Activated effector memory CD4-positive, alpha-beta T cell treated with Interleukin-2 at 50 U/mL for 16 hours (primary cell): Measurements from ENCODE around the gene CACTIN.
A peak's percentile ranks its signal among the peaks of the same experiment; 100 is the strongest.
"Not testable (repeated sequence)": the region's sequence is repeated elsewhere in the genome, so short reads cannot be mapped to it uniquely, and the experiment has no call there.

Experiments
- DNase-seq: peaks from one replicate; pipeline ENCODE4 v3.0.0-alpha.2; 2020

CACTIN gene

GRCh38 chr19:3585301-3586126, 41.1 kb downstream of the CACTIN start, which contains the start of gene GIPC3:
TSS of gene GIPC3 (plus strand) at chr19:3585478. CDS start at chr19:3585598, 120 bp downstream.
- DNase-seq, result no peak

- DNase-seq, result not testable (repeated sequence)
Measured at GRCh38 chr19:3584036-3584802, 42.4 kb downstream of the CACTIN start.

DNA sequence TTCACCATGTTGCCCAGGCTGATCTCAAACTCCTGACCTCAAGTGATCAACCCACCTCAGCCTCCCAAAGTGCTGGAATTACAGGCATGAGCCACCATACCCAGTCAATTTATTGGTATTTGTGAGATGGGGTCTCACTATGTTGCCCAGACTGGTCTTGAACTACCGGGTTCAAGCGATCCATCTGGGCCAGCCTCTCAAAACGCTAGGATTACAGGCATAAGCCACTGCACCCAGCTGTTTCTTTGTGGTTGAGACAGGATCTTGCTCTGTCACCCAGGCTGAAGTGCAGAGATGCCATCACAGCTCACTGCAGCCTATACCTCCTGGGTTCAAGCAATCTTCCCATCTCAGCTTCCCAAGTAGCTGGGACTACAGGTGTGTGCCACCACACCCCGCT, 44.8 kb downstream of the CACTIN start:
- DNase-seq, result not testable (repeated sequence)

DNA sequence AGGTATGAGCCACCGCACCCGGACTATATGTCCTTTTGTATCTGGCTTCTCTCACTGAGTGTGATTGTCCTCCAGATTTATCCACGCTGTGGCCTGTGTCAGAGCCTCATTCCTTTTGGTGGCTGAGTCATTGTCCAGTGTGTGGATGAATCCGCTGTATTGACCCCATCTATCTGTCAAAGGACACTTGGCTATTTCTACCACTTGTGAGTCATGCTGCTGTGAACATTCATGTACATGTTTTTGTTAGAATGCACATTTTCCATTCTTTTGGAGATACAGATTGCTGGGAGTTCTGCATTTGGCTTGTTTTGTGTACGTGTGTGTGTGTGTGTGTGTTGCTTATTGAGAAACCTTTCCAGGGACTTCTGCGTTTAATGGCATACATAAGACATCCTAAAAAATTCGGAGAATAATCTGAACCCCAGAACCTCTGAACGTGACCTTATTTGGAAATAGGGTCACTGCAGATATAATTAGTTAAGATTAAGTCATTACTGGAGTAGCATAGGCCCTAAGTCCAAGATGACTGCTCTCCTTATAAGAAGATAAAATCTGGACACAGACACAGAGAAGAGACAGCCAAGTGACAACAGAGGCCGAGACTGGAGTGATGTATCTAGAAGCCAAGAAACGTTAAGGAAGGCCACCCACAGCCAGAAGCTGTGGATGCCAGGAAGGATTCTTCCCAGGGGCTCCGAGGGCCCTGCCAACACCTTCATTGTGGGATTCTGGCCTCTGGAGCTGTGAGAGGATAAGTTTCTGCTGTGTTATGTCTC, 46.2 kb downstream of the CACTIN start:
- DNase-seq, result no peak

DNA sequence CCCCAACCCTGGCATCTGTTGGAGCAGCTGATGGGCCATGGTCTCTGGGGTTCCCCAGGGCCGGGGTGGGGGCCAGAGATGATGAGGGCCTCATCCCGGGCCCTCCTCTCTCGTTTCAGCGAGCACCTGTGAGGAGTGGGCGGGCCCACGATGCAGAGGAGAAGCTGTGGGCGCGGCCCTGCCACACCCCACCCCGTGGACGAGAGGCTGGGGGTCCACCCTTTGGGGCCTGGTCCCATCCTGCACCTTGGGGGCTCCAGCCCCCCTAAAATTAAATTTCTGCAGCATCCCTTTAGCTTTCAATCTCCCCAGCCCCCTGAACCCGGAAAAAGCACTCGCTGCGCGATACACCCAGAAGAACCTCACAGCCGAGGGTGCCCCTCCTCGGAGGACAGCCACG, 48.2 kb downstream of the CACTIN start:
- DNase-seq, result no peak

DNA sequence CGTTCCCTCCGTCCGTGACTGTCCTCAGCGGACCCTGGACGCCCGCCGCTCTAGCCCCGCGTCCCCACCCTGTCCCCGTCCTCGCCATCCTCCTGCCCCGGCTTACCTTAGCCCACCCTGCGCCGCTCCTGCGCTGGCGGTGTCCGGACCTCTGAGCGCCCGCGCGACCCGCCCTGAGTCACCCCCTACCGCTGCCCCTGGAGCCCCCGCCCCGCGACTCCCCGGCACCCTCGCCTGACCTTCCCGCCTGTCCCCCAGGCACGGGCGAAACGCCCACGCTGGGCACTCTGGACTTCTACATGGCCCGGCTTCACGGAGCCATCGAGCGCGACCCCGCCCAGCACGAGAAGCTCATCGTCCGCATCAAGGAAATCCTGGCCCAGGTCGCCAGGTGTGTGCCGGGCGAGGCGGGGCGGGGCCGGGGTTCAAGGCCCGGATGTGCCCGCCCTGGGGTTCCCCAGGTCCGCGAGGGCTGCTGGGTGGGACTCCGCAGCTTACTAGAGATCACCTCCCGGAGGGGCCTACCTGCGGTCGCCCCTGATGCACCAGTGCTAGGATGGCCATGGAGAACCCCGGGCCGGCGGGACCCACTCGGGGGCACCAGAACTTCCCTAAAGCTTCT, 48.8 kb downstream of the CACTIN start:
- DNase-seq, result no peak

DNA sequence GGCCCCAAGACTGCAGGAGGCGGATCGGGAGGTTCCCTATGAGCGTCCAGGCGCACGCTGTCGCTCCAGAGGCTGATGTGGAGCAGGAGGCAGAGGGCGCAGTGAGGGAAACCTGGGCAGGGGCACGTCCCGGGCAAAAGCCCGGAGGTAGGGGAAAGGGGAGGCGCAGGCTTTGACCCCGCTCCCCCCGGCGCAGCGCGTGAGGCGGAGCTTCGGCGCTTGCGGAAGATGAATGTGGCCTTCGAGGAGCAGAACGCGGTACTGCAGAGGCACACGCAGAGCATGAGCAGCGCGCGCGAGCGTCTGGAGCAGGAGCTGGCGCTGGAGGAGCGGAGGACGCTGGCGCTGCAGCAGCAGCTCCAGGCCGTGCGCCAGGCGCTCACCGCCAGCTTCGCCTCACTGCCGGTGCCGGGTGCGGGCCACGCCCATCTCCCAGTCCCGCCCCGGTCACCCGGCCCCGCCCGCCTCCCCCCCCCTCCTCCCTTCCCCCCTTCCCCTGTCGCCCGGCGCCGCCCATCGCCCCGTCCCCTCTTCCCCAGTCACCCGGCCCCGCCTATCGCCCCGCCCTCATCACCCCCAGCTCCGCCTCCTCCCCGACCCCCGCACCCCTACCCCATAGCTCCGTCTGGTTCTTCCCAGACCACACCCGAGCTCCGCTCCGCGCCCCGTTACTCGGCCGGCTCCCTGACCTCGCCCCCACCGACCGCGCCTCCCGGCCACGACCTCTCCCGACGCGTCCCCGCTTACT, 49.7 kb downstream of the CACTIN start:
- no peak for DNase-seq

DNA sequence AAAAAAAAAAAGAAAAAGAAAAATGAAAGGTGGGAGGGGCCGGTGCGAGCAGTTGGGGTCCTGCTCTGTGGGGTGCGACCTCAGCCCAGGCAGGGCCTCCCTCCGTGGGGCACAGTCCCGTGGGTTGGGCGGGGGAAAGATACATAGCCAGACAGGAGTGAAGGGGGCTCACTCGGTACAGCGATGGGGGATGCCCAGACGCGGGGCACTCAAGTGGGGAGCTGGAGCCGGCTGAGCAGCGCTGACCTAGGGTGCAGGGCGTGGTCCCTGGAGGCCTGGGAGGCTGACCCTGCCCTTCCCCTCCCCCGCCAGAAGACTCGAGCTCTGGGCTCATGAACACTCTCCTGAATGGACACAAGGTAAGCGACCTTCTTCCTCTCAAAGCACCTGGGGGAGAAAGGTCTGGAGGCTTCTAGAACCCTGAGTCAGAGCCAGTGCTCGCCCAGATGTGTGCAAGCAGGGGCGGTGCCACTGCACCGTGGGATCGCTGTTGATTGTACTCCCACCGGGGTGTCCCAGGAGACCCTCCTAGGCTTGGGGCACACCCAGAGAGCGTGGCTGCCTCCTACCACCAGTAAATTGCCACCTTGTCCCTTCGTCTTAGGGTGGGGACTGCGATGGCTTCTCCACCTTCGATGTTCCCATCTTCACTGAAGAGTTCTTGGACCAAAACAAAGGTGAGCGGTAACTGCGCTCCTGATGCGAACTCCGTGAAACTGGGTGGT, 50.5 kb downstream of the CACTIN start:
- no peak for DNase-seq

DNA sequence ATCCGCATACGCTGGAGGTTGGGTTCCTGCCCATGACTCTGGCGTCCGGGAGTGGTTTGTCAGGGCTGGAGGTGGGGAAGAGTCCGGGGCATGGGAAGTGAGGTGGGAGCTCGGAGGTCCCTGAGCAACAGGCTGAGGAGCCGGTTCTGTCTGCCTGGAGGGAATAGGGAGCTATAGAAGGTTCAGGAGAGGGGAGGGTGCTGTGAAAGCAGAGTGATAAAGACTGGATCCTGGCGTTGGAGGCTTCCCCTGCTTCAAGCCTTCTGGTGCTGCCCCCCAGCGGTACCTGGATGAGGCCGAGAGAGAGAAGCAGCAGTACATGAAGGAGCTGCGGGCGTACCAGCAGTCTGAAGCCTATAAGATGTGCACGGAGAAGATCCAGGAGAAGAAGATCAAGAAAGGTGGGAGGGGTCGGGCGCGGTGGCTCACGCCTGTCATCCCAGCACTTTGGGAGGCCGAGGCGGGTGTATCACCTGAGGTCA, 51.3 kb downstream of the CACTIN start:
- DNase-seq, result no peak

GRCh38 chr19:3573858-3574637, 52.5 kb downstream of the CACTIN start:
- peak; percentile 58 for DNase-seq

DNA sequence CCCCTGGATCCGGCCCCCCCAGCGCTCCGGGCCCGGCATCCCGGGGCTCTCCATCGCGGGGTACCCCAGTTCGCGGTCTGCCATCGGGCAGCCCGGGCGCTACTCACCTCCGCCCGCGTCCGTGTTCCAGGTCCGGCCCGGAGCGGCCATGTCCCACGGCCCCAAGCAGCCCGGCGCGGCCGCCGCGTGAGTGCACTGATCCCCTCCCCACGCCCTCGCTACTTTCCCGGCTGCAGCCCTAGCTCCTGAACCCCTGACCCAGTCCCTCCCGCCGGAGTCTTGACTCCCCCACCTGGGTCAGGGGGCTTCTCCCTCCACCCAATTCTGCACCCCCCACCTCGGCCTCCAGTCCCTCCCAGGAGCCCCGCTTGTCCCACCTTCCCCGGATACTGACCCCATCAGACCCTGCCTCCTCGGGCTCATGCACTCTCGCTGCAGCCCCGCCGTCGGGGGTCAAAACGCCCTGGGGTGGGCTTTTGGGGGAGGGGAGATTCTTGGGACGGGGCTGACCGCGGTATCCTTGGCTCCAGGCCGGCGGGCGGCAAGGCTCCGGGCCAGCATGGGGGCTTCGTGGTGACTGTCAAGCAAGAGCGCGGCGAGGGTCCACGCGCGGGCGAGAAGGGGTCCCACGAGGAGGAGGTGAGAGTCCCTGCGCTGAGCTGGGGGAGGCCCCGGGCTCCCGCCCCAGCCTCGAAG, 53.3 kb downstream of the CACTIN start:
- no peak for DNase-seq

- DNase-seq, result no peak
Measured at GRCh38 chr19:3572855-3573161, 53.8 kb downstream of the CACTIN start, which contains the start of gene HMG20B. TSS of gene HMG20B (plus strand) at chr19:3572944. CDS start at chr19:3573310, 366 bp downstream.

- peak; percentile 99 for DNase-seq
Measured at GRCh38 chr19:3572132-3572854, 54.3 kb downstream of the CACTIN start.

- no peak for DNase-seq
Measured at GRCh38 chr19:3570606-3571011, 56.0 kb downstream of the CACTIN start.

DNA sequence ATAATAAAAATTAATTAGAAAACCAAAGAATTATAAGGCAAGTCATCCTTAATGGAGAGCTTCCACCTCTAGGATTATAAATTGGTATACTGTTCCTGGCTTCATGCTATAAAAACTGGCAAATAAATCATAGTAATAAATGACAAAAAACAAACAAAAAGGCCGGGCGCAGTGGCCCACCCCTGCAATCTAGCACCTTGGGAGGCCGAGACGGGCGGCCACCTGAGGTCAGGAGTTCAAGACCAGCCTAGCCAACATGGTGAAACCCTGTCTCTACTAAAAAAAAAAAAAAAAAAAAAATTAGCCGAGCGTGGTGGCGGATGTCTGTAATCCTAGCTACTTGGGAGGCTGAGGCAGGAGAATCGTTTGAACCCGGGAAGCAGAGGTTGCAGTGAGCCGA, 56.5 kb downstream of the CACTIN start:
- not testable (repeated sequence) for DNase-seq

GRCh38 chr19:3565139-3565538, 61.5 kb downstream of the CACTIN start:
- no peak for DNase-seq

GRCh38 chr19:3563709-3564524, 62.7 kb downstream of the CACTIN start:
- no peak for DNase-seq
